GM19438 (cell line): ENCODE measurements around the gene PTPN23.
"Not testable (repeated sequence)": the region's sequence is repeated elsewhere in the genome, so short reads cannot be mapped to it uniquely, and the experiment has no call there.

ENCODE experiments used
- ATAC-seq: cut with Tn5 transposase; IDR thresholded peaks from one replicate; pipeline ENCODE4 v1.9.1; 2021; ENCODE audit warnings: low read depth; ENCODE audit not compliant: unreplicated experiment

Gene PTPN23

DNA sequence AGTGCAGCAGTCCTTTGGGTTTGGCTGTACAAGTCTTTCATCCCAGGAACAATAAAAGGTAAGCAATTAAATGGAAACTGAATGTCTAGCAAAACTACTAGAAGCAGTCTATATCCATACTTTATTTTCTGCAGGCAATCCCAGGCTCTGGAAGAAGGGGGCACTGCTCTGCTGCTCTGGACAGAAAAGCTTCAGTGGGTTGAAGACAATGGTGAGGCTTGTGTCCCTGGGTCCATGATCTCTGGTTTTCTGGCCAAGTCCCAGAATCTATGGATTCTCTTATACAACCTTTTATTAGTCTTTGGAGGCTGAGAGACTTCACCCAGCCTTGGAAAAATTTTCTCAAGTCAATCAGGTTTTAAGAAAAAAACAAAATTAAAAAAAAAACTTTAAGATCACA lies 59.3 kb downstream of the PTPN23 start:
- ATAC-seq = no peak

DNA sequence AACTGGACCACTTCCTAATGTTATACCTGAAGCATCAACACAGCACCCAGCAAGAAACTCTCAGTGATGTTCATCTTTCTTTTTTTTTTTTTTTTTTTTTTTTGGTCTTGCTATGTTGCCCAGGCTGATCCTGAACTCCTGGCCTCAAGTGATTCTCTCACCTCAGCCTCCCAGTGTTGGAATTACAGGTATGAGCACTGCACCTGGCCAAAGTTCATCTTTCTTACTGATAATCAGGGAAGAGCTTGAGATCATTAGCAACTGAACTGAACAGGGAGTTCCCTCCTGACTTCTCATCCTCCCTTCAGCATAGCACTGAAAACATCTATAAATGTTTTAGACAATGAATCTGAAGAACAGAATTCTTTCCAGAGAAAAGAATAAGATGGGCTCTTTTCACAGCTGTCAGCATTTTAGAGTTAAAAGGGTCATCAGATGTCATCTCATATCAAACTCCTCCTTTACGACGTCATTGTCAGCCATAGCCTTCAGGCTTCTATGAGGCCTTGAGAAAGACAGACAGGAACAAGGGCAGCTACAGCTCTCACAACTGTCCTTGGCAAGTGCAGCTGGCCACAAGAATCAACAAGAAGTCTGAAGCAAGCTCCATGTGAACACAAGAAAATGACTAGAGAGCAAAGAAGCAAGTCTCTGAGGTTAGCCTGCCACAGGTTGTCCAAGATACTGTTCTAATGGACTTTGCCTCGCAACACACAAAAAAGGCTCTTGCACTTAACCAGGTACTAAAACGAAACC lies 61.2 kb downstream of the PTPN23 start:
- no peak for ATAC-seq

DNA sequence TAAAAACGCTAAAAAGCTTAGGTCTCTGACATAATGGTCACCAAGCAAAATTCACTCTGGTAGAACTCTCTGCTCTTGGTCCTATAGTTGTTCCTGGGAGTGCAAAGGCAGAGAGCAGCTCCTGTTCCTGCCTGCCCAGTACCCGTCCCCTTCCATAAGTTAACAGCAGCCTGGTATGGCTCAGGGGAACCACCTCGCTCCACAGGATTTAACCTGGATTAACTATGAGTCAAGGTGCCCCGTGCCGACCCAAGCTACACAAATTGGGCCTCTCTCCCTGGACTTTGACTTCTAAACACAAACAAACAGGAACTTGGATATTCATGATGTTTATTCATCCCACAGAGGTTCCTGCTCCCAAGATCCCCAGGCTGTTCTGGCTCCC lies 62.8 kb downstream of the PTPN23 start:
- ATAC-seq = no peak

DNA sequence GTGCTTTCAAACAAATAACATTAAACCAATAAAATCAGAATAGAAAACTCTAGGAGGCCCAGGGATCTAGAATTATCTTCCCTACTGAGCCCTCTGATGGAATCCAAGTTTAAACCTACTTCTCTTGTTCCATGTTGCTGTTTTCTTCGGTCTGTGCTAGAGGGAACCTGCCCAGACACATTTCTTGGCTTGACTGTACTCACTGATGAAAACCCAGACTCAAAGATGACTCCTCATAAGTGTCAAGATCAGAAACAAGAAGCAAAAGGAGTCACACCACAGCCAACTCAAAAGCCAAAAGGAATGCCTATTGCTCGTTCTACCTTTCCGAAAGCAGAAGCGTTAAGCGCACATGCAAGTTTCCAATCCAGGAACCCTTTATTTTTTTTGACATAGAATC lies 63.3 kb downstream of the PTPN23 start:
- ATAC-seq = no peak

DNA sequence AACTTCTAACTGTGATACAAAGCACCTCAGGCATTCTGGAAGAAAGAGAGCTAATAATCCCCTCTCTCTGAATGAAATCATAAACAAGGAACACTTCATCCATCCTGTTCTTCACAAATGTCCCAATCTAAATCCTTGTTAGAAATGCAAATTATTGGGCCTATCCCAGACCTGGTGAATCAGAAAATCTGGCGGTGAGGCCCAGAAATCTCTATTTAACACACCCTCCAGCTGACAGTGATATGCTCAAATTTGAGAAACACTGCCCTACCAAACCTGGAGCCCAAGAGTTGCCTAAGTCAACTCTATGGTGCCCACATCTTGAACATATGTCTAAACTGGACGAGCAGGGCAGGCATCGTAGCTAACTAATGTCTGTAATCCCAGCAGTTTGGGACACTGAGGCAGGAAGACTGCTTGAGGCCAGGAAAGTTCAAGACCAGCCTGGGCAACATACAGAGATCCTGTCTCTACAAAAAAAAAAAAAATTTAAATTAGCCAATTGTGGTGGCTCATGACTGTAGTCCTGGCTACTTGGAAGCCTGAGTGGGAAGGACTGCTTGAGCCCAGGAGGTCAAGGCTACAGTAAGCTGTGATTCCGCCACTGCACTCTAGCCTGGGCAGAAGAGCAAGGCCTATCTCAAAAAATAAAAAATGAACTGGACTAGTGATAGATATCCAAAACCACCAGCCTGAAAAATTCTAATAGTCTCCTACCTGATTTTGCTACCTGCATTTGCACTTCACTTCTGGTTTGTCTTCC lies 71.8 kb downstream of the PTPN23 start:
- no peak for ATAC-seq

DNA sequence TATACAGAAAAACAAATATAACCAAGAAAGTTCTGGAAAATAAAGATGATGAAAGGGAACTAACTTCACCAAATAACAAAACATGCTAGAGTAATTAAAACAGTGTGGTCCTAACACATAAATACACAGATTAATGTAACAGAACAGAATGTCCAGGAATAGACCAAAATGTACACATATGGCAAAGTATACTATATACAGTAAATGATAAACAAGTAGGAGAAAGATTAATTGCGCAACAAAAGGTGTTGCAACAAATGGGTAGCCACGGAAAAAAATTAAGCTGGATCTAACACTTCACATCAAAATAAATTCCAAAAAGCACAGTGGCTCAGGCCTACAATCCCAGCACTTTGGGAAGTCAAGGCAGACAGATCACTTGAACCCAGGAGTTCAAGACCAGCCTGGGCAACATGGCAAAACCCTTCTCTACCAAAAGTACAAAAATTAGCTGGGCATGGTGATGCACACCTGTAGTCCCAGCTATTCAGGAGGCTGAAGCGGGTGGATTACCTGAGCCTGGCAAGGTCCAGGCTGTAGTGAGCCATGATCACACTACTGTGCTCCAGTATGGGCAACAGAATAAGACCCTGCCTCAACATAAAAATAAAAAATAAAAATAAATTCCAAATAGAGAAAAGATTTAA lies 75.1 kb downstream of the PTPN23 start:
- ATAC-seq = no peak

DNA sequence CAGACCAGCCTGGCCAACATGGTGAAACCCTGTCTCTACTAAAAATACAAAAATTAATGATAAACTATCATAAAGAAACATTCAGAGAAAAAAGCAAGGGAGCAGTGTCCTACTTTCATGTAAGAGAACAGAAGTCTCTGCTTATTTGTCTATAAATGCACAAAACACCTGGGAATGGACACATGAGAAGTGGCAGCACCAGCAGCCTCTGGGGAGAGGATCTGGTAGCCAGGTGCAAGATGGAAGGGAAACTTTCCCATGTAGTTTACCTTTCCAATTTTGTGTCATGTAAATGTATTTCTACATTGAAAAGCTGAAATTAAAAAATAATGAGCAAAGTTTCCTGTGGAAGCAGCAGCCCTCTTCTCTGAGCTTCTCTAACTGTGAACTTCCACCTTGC lies 76.2 kb downstream of the PTPN23 start:
- no peak for ATAC-seq

DNA sequence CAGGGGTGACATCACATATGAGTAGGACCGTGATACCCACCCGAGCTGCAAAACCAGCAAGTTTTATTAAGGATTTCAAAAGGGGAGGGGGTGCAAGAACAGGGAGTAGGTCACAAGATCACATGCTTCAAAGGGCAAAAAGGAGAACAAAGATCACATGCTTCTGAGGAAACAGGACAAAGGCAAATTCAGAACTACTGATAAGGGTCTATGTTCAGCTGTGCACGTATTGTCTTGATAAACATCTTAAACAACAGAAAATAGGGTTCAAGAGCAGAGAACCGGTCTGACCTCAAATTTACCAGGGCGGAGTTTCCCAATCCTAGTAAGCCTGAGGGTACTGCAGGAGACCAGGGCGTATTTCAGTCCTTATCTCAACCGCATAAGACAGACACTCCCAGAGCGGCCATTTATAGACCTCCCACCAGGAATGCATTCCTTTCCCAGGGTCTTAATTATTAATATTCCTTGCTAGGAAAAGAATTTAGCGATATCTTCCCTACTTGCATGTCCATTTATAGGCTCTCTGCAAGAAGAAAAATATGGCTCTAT lies 78.8 kb downstream of the PTPN23 start:
- ATAC-seq = not testable (repeated sequence)
